Measurements from ENCODE around the gene TGIF2. TPM values are rescaled to one million over a fixed set of nuclear protein-coding genes. Genes with fewer than 3 reads are reported as not detected.

The TGIF2 gene
- polyA plus RNA-seq, 1 experiment = 12.2 TPM

GRCh38 chr20:36565520-36565919 lies 7.9 kb upstream of the TGIF2 start:
- Histone ChIP-seq H3K27ac (ENCODE audit: low read depth, low read length) (no peak overlapping the region), H3K9me3 (ENCODE audit: control insufficient read depth, insufficient read depth, low read length) (peaks cover 9% of the 10 kb centered on the region), H3K4me3 (ENCODE audit: low read depth, low read length) (no peak overlapping the region), H3K27me3 (ENCODE audit: control insufficient read depth, insufficient read depth, low read length) (no peaks in the 10 kb centered on the region)
- no peak for TF ChIP-seq CTCF (IDR thresholded peaks at IDR 0.05; ENCODE audit: low read depth, low read length)
- ChIA-PET POLR2A (interaction anchor here (0.6 kb wide), 1 partner anchor 23 kb away, joined by 3 read pairs; no protein-coding TSS in a partner anchor), CTCF (interaction anchor here (1.5 kb wide), 1 partner anchor 189 kb away, joined by 4 read pairs; no protein-coding TSS in a partner anchor)
- DNase-seq (ENCODE audit: low read depth, low spot score) = no peak

- Histone ChIP-seq H3K9me3 (ENCODE audit: control insufficient read depth, insufficient read depth, low read length) (peaks cover 8% of the 10 kb centered on the region), H3K27ac (ENCODE audit: low read depth, low read length) (no peak overlapping the region), H3K4me3 (ENCODE audit: low read depth, low read length) (no peak overlapping the region), H3K27me3 (ENCODE audit: control insufficient read depth, insufficient read depth, low read length) (no peaks in the 10 kb centered on the region)
- ChIA-PET CTCF (interaction anchor here (0.8 to 1.9 kb wide), 3 partner anchors 8 to 36 kb away, joined by 5 to 7 read pairs (median 7); partner anchors contain the start of gene RAB5IF), POLR2A (interaction anchor here (1.3 kb wide), 1 partner anchor 10 kb away, joined by 5 read pairs; no protein-coding TSS in a partner anchor)
- no peak for TF ChIP-seq CTCF (IDR thresholded peaks at IDR 0.05; ENCODE audit: low read depth, low read length)
- no peak for DNase-seq (ENCODE audit: low read depth, low spot score)
These were observed 3.5 kb upstream of the TGIF2 start for GRCh38 chr20:36569847-36570429.

GRCh38 chr20:36571564-36572504 lies 1.6 kb upstream of the TGIF2 start:
- no peak for TF ChIP-seq CTCF (IDR thresholded peaks at IDR 0.05; ENCODE audit: low read depth, low read length)
- no peak overlapping the region for H3K4me3 ChIP-seq (ENCODE audit: low read depth, low read length)
- peak overlapping the region; percentile 21 for H3K27ac ChIP-seq (ENCODE audit: low read depth, low read length)
- ChIA-PET CTCF (interaction anchor here (0.6 to 1.9 kb wide), 4 partner anchors 34 to 1303 kb away, joined by 3 to 7 read pairs (median 6); partner anchors contain the start of gene RAB5IF), POLR2A (interaction anchor here (0.6 to 0.7 kb wide), 2 partner anchors 13 to 54 kb away, joined by 3 to 4 read pairs; no protein-coding TSS in a partner anchor)
- H3K27me3 ChIP-seq (ENCODE audit: control insufficient read depth, insufficient read depth, low read length) = no peaks in the 10 kb centered on the region
- H3K9me3 ChIP-seq (ENCODE audit: control insufficient read depth, insufficient read depth, low read length) = no peaks in the 10 kb centered on the region; the same call in 1 of the 2 replicates
- no peak for DNase-seq (ENCODE audit: low read depth, low spot score)

- Histone ChIP-seq H3K27me3 (ENCODE audit: control insufficient read depth, insufficient read depth, low read length) (no peaks in the 10 kb centered on the region), H3K4me3 (ENCODE audit: low read depth, low read length) (peak overlapping the region; percentile 55), H3K27ac (ENCODE audit: low read depth, low read length) (peak overlapping the region; percentile 73), H3K9me3 (ENCODE audit: control insufficient read depth, insufficient read depth, low read length) (no peaks in the 10 kb centered on the region; the same call in 1 of the 2 replicates)
- DNase-seq (ENCODE audit: low read depth, low spot score) = no peak
- ChIA-PET CTCF (interaction anchor here (0.6 to 0.9 kb wide), 3 partner anchors 33 to 1836 kb away, joined by 3 to 7 read pairs (median 3); partner anchors contain the start of gene RAB5IF), POLR2A (interaction anchor here (0.6 to 1.2 kb wide), 3 partner anchors 16 to 1789 kb away, joined by 3 to 4 read pairs (median 4); no protein-coding TSS in a partner anchor)
- TF ChIP-seq CTCF (IDR thresholded peaks at IDR 0.05; ENCODE audit: low read depth, low read length) = no peak
These were observed 695 bp upstream of the TGIF2 start for GRCh38 chr20:36572701-36573102.

All from AG04450 (cell line).